ENCODE results near the gene ZC3H12D.

GRCh38 chr6:149428606-149429005 lies 56.2 kb downstream of the ZC3H12D start:
- TF ChIP-seq, protein P1, sequence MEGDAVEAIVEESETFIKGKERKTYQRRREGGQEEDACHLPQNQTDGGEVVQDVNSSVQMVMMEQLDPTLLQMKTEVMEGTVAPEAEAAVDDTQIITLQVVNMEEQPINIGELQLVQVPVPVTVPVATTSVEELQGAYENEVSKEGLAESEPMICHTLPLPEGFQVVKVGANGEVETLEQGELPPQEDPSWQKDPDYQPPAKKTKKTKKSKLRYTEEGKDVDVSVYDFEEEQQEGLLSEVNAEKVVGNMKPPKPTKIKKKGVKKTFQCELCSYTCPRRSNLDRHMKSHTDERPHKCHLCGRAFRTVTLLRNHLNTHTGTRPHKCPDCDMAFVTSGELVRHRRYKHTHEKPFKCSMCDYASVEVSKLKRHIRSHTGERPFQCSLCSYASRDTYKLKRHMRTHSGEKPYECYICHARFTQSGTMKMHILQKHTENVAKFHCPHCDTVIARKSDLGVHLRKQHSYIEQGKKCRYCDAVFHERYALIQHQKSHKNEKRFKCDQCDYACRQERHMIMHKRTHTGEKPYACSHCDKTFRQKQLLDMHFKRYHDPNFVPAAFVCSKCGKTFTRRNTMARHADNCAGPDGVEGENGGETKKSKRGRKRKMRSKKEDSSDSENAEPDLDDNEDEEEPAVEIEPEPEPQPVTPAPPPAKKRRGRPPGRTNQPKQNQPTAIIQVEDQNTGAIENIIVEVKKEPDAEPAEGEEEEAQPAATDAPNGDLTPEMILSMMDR (IDR thresholded peaks at IDR 0.05; ENCODE audit: low read length): no peak
- TF ChIP-seq EZH2 (optimal IDR thresholded peaks at IDR 0.05; ENCODE audit: low read depth, low read length): no peak
- TF ChIP-seq EZH2phosphoT487 (IDR thresholded peaks at IDR 0.05; ENCODE audit: low read length): no peak

Data from MM.1S (cell line).